ENCODE results near the gene MND1. TPM values are rescaled to one million over a fixed set of nuclear protein-coding genes. Genes with fewer than 3 reads are reported as not detected.
A peak's percentile ranks its signal among the peaks of the same experiment; 100 is the strongest.

MND1 gene
- total RNA-seq, 1 donor from 2014 or later = 33.6 TPM

DNA sequence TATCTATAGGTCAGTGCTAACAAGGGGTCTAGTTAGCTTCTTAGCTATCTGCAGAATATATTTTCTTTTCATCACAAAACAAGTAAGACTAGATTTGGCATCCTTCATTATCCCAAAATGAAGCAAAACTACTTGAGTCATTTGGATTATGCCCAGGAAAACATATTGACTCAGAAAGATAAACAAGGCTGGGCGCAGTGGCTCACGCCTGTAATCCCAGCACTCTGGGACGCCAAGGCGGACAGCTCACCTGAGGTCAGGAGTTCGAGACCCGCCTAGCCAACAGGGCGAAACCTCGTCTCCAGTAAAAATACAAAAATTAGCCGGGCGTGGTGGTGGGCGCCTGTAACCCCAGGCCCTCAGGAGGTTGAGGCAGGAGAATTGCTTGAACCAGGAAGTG, 18.0 kb upstream of the MND1 start:
- no peak overlapping the region for H3K27ac Mint-ChIP-seq (ENCODE audit: unreplicated experiment)
- TF ChIP-seq, protein P1, sequence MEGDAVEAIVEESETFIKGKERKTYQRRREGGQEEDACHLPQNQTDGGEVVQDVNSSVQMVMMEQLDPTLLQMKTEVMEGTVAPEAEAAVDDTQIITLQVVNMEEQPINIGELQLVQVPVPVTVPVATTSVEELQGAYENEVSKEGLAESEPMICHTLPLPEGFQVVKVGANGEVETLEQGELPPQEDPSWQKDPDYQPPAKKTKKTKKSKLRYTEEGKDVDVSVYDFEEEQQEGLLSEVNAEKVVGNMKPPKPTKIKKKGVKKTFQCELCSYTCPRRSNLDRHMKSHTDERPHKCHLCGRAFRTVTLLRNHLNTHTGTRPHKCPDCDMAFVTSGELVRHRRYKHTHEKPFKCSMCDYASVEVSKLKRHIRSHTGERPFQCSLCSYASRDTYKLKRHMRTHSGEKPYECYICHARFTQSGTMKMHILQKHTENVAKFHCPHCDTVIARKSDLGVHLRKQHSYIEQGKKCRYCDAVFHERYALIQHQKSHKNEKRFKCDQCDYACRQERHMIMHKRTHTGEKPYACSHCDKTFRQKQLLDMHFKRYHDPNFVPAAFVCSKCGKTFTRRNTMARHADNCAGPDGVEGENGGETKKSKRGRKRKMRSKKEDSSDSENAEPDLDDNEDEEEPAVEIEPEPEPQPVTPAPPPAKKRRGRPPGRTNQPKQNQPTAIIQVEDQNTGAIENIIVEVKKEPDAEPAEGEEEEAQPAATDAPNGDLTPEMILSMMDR (conservative IDR thresholded peaks at IDR 0.05) = no peak

DNA sequence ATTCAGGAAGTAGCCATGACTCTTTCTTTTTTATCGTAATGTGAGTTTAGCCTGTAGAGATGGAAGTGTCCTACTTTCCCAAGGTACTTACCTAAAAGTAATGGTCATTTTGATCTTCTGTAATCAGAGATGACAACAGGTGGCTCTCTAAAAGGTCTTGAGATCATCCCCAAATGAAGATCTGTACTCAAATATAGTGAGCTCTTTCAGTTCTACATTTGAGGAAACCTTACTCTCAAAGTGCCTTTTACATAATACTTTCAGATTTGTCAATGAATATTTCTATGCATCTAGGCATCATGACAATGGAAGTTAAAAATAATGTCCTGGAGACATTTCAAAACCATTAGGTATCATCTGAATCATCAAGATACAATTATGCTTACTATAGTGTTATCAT, 17.2 kb upstream of the MND1 start:
- no peaks in the 10 kb centered on the region for H3K27me3 Mint-ChIP-seq (ENCODE audit: low read depth)
- H3K27ac Mint-ChIP-seq (ENCODE audit: unreplicated experiment) = no peak overlapping the region
- TF ChIP-seq, protein P1 (conservative IDR thresholded peaks at IDR 0.05) = no peak
- peaks cover 9% of the 10 kb centered on the region for H3K4me1 Mint-ChIP-seq
- H3K36me3 Mint-ChIP-seq (ENCODE audit: low read depth) = peaks cover 8% of the 10 kb centered on the region
- H3K9me3 Mint-ChIP-seq = no peaks in the 10 kb centered on the region
- H3K4me3 Mint-ChIP-seq = no peak overlapping the region
- no peak for DNase-seq (ENCODE audit: low read depth, low spot score)

More for the DNA sequence above, 18.0 kb upstream of the MND1 start:
- H3K9me3 Mint-ChIP-seq = no peaks in the 10 kb centered on the region
- no peaks in the 10 kb centered on the region for H3K27me3 Mint-ChIP-seq (ENCODE audit: low read depth)
- H3K4me1 Mint-ChIP-seq = peaks cover 9% of the 10 kb centered on the region
- peaks cover 6% of the 10 kb centered on the region for H3K36me3 Mint-ChIP-seq (ENCODE audit: low read depth)
- no peak overlapping the region for H3K4me3 Mint-ChIP-seq
- no peak for DNase-seq (ENCODE audit: low read depth, low spot score)

DNA sequence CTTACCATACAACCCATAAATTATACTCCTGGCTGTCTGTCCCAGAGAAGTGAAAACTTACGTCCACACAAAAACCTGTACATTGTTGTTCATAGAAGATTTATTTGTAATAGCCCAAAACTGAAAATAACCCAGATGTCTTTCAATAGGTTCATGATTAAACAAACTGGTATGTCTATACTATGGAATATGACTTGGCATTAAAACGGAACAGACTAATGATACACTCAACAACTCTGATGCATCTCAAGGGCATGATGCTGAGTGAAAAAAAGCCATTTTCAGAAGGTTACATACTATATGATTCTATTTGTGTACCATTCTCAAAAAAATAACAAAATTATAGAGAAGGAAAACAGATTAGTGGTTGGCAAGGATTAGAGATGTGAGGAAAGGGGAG, 11.6 kb upstream of the MND1 start:
- Mint-ChIP-seq H3K9me3 (no peaks in the 10 kb centered on the region), H3K27me3 (ENCODE audit: low read depth) (no peaks in the 10 kb centered on the region), H3K36me3 (ENCODE audit: low read depth) (peaks cover 17% of the 10 kb centered on the region), H3K4me1 (peaks cover 3% of the 10 kb centered on the region), H3K27ac (ENCODE audit: unreplicated experiment) (no peak overlapping the region), H3K4me3 (no peak overlapping the region)
- no peak for DNase-seq (ENCODE audit: low read depth, low spot score)
- TF ChIP-seq, protein P1 (conservative IDR thresholded peaks at IDR 0.05) = no peak

DNA sequence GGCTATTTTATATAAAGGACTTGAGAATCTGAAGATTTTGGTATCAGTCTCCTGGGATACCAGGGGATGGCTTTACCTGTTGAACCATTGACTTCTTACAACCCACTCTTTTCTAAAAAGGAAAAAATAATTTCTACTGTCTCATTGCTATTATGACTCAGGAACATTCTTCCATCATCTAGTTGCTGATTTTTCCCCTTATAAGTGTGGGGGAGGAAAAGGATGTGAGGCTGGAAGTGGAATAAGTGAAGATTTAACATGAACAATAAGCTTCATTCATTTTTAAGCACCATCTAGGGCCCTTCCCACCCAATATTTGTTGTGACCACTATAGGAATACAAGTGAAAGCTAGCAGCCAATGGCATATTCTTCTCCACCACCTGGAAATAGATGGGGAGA, 10.6 kb upstream of the MND1 start:
- Mint-ChIP-seq H3K27ac (ENCODE audit: unreplicated experiment) (no peak overlapping the region), H3K4me3 (no peak overlapping the region), H3K36me3 (ENCODE audit: low read depth) (peaks cover 14% of the 10 kb centered on the region), H3K9me3 (no peaks in the 10 kb centered on the region), H3K4me1 (peaks cover 3% of the 10 kb centered on the region), H3K27me3 (ENCODE audit: low read depth) (no peaks in the 10 kb centered on the region)
- no peak for DNase-seq (ENCODE audit: low read depth, low spot score)
- TF ChIP-seq, protein P1 (conservative IDR thresholded peaks at IDR 0.05) = no peak

DNA sequence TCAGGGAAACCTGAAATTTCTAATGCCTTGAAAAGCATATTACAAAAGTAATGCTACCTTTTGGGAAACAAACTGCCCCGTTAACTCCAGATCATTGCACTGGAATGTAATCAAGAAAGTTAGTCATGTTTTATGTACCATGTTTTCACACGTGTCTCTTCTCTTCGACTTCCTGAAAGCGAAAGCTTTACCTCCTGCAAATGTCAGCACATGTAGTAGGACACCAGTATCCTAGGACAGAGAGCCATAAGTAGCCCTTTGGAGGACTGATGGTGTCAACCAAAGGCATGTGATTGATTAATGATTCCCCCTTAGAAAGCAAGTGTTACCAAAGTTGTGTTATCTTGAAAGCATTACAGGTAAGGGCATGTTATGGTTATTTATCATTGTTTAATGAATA, 8.8 kb upstream of the MND1 start:
- H3K27me3 Mint-ChIP-seq (ENCODE audit: low read depth) = no peaks in the 10 kb centered on the region
- peaks cover 3% of the 10 kb centered on the region for H3K4me1 Mint-ChIP-seq
- no peak overlapping the region for H3K4me3 Mint-ChIP-seq
- peaks cover 15% of the 10 kb centered on the region for H3K36me3 Mint-ChIP-seq (ENCODE audit: low read depth)
- H3K9me3 Mint-ChIP-seq = no peaks in the 10 kb centered on the region
- DNase-seq (ENCODE audit: low read depth, low spot score) = no peak
- TF ChIP-seq, protein P1 (conservative IDR thresholded peaks at IDR 0.05) = no peak
- H3K27ac Mint-ChIP-seq (ENCODE audit: unreplicated experiment) = no peak overlapping the region

DNA sequence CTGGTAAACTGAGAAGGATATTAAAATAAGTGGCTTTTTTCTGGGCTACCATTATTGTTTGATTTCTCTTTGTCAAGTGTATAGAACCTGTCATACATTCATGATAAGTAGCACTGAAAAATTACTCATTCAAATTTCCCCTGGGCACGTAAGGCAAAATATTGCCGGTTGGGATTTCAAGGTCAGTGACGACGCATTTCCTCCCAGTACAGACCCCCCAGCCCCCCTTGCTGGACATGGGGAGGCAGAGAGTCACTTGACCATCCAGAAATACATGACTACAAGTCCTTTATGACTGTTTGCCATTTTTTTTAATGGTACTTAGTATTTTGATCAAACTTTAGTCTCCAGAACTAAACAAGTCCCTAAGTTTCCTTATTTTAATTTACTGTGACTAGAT, 6.8 kb upstream of the MND1 start:
- Mint-ChIP-seq H3K9me3 (no peaks in the 10 kb centered on the region), H3K27me3 (ENCODE audit: low read depth) (no peaks in the 10 kb centered on the region), H3K4me3 (no peak overlapping the region), H3K36me3 (ENCODE audit: low read depth) (peaks cover 18% of the 10 kb centered on the region), H3K27ac (ENCODE audit: unreplicated experiment) (peak overlapping the region; percentile 16), H3K4me1 (peaks cover 3% of the 10 kb centered on the region)
- DNase-seq (ENCODE audit: low read depth, low spot score) = no peak
- TF ChIP-seq, protein P1 (conservative IDR thresholded peaks at IDR 0.05) = no peak
